LNCAP (cell line): ENCODE data around the gene ARFIP1.

ENCODE experiments used
- TF ChIP-seq, protein P1 (sequence below): fragments of 450-650 bp; IDR thresholded peaks from 2 replicates; pipeline ENCODE4 v1.5.1; 2017; ENCODE audit warnings: mild to moderate bottlenecking

ARFIP1 gene

GRCh38 chr4:152957437-152958171 is 177.8 kb downstream of the ARFIP1 start:
- TF ChIP-seq, protein P1, sequence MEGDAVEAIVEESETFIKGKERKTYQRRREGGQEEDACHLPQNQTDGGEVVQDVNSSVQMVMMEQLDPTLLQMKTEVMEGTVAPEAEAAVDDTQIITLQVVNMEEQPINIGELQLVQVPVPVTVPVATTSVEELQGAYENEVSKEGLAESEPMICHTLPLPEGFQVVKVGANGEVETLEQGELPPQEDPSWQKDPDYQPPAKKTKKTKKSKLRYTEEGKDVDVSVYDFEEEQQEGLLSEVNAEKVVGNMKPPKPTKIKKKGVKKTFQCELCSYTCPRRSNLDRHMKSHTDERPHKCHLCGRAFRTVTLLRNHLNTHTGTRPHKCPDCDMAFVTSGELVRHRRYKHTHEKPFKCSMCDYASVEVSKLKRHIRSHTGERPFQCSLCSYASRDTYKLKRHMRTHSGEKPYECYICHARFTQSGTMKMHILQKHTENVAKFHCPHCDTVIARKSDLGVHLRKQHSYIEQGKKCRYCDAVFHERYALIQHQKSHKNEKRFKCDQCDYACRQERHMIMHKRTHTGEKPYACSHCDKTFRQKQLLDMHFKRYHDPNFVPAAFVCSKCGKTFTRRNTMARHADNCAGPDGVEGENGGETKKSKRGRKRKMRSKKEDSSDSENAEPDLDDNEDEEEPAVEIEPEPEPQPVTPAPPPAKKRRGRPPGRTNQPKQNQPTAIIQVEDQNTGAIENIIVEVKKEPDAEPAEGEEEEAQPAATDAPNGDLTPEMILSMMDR = no peak

DNA sequence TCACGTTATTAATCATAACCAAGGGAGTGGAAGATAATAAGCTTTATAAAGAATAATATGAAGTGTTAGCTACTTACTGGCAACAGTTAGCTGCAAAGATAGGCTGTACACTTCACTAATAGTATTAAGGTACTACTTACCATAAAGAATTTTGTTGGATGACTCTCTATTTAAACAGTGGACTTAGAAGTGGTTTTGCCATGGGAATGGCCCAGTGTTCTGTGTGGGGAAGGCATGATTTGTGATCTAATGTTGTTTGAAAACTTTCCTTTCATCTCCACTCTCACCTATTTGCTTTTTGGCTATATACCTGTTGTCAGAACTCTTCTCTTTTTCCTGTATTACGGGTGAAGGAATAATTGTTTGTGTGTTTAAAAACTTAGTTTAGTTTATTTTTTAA is 179.3 kb downstream of the ARFIP1 start:
- TF ChIP-seq, protein P1 = no peak

DNA sequence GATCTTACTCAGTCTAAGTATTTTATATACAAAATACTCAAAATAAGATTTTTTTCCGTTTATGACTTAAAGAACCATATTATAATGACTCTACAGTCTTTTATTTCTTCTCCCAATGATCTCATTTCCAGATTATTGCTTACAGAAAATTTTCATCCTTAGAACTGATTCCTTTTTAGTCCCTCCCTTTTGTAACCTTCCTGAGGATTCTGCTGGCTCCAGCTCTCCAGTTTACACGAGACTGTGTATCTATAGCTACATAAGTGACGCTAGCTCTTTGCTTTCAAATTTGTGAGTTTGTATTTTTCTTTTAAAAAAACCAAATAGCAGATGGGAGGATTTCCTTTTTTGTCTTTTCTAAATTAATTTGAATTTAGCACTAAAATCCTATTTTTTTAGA is 180.3 kb downstream of the ARFIP1 start:
- TF ChIP-seq, protein P1 = no peak

DNA sequence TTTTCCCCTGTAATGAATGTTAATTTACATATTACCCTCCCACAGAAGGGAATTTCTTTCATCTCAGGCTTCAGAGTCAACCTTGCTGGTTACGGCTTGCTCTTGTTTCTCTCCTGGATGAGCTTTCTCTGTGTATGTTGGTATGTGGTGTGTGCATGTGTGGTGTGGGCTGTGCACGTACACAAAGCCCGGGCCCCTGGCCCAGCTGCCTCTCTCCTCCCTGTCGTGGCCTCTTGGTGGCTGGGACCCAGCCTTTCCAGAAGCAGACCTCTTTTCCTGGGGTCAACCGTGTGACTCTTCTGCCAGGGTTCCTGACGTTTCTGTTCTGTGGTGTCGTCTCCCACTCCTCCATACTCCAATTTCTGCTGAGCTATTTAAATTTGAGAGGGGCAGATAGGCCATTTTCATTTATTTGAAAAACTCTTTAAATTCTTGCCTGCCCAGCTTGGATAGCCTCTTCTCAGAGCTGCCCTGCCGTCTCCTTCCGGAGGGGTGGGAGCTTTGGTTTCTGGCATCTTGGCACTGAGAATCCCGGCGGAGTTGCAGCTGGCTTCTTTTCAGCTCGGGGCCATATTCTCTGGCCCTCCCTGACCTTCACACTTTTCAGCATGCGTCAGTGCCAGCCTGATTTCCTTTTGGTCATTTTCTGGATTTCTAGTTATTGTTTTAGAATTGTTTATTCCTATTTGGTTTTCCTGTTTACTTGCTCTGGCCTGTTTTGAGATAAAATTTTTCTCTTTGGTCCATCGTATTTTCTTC is 181.4 kb downstream of the ARFIP1 start:
- TF ChIP-seq, protein P1 = no peak

GRCh38 chr4:152961773-152962115 is 182.0 kb downstream of the ARFIP1 start:
- TF ChIP-seq, protein P1 = no peak
